NCI-H1417 treated with DMSO at 0.1 percent for 48 hours (cell line): ENCODE measurements around the gene GNGT2.

Experiments
- DNase-seq: peaks from one replicate; lab custom pipeline; 2025; lab: John Stamatoyannopoulos, UW

GNGT2 gene

GRCh38 chr17:49210158-49211029 lies at the start of gene GNGT2, which contains the start of gene ABI3:
TSS of gene GNGT2 (minus strand) at chr17:49210574. CDS start at chr17:49207422, 3,152 bp downstream.
TSS of gene ABI3 (plus strand) at chr17:49210707. CDS start at chr17:49210725, 18 bp downstream.
- no peak for DNase-seq

GRCh38 chr17:49259663-49260010 lies 49.3 kb upstream of the GNGT2 start:
- no peak for DNase-seq

- no peak for DNase-seq
Observed at GRCh38 chr17:49258394-49258793, 48.0 kb upstream of the GNGT2 start.

GRCh38 chr17:49255125-49255524 lies 44.8 kb upstream of the GNGT2 start:
- DNase-seq = no peak

DNA sequence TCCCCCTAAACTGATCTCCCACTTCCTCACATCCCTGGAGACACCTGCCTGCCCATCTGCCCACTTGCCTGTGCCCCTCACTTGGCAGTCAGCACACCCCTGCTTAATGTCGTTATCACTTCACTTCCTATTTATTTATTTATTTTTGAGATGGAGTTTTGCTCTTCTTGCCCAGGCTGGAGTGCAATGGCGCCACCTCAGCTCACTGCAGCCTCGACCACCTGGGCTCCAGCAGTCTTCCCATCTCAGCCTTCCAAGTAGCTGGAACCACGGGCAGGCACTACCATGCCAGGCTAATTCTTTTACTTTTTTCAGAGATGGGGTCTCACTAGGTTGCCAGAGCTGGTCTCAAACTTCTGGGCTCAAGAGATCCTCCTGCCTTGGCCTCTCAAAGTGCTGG lies 43.7 kb upstream of the GNGT2 start:
- no peak for DNase-seq

GRCh38 chr17:49252148-49252695 lies 41.8 kb upstream of the GNGT2 start:
- DNase-seq = no peak

GRCh38 chr17:49249890-49250522 lies 39.6 kb upstream of the GNGT2 start:
- no peak for DNase-seq

DNA sequence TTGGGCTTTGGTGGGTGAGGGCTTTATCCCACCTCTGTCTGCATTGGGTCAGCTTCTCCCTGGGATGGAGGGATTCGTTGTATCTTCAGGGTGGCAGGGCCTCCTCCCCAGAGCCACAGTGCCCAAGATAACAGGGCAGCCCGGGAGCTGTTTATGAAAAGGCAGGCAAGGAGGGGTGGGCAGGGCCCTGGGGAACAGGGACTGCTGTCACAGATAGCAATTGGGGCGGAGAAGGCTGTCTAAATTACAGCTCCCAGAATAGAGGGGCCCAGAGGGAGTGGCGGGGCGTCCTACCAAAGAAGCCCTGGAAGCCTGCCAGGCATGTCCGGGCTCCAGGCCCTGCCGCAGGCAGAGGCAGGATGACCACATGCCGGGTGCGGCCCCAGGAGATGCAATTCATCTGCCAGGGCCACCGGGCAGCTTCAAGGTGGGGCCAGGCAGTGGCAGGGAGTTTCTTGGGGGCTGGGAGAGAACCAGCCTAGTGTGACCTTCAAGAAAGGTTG lies 39.0 kb upstream of the GNGT2 start:
- no peak for DNase-seq

DNA sequence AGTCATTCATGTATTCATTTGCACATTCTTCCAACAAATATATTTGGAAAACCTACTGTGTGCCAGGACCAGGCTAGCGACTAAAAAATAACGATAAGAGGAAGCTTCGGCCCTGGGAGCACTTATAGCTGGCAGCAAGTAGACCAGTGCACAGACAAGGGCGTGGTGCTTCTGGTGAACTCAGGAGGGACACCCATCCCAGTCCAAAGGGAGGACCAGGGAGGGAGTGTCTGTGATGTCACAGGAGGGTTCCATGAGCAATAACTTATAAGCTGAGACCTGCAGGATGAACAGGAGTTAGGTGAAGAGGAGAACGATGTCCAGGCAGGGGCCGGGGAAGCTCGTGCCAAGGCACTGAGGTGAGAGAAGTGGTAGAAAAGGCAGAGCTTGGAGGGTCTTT lies 37.6 kb upstream of the GNGT2 start:
- DNase-seq = no peak

DNA sequence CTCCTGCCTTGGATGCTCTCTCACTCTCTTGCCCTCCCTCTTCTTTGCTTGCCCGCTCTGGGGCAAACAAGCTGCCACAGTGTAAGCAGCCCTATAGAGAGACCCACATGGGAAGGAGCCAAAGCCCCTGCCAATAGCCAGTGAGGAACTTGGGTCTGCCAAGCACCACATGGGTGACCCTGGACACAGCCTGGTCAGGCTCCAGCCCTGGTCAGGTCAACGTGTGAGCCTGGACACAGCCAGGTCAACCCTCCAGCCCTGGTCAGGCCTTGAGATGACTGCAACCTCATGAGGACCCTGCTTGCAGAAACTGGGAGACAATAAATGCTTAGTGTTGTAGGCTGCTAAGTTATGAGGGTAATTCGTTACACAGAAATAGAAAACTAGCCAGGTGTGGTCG lies 34.5 kb upstream of the GNGT2 start:
- DNase-seq = no peak

DNA sequence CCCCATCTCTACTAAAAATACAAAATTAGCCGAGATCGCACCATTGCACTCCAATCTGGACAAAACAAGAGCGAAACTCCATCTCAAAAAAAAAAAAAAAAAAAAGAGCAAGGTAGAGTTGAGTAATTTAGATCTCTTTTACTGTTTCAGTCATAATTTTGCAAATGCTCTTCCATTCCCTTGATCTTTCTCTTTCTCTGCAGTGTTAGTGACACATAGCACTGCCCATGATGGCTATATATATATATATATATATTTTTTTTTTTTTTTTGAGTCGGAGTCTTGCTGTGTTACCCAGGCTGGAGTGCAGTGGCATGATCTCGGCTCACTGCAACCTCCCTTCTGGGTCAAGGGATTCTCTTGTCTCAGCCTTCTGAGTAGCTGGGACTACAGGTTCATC lies 32.4 kb upstream of the GNGT2 start:
- no peak for DNase-seq

- DNase-seq = no peak
Observed at GRCh38 chr17:49241692-49242397, 31.5 kb upstream of the GNGT2 start.

DNA sequence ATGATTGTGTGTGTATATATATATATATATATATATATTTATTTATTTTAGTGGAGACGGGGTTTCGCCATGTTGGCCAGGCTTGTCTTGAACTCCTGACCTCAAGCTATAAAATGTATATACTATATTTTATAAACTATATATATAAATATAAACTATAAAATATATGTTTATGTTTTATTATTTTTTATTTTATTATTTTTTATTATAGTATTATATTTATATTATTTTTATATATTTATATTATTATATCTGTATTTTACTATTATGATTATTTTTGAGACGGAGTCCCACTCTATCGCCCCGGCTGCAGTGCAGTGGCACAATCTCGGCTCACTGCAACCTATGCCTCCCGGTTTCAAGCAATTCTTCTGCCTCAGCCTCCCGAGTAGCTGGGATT lies 30.7 kb upstream of the GNGT2 start:
- DNase-seq = no peak

- no peak for DNase-seq
Observed at GRCh38 chr17:49240619-49241018, 30.2 kb upstream of the GNGT2 start.

DNA sequence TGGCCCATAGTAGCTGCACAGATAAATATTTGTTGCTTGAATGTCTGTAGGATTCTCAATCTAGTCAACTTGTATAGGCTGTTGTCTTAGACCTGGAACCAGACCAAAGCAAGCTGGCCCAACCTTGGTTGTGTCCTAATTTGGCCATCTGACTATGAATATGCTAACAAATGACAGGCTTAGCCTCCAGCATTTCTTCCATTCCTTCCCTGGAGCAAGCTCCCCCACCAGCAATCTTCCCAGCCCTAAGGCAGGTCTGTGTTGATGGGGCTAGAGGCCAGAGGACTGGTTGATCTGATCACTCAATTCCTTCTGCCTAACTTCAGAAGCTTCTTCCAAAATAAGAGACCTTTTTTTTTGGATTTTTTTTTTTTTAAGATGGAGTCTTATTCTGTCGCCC lies 29.6 kb upstream of the GNGT2 start:
- DNase-seq = no peak

DNA sequence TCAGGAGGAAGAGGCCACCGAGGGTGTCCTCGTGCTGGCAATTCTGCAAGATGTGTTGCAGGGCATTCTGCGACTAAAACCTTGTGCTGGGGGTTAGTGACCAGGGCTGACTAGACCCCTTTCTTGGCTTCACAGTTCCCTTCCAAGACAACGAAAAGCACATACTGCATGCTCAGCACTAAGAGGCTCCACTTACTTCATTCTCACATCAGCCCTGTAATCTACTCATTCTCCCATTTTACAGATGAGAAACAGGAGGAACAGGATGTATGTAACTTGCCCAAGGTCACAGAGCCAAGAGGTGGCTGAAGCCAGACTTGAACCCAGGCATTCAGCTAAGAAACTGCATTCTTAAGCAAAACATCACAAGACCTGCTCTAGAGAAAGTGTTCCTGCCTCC lies 25.5 kb upstream of the GNGT2 start:
- no peak for DNase-seq

DNA sequence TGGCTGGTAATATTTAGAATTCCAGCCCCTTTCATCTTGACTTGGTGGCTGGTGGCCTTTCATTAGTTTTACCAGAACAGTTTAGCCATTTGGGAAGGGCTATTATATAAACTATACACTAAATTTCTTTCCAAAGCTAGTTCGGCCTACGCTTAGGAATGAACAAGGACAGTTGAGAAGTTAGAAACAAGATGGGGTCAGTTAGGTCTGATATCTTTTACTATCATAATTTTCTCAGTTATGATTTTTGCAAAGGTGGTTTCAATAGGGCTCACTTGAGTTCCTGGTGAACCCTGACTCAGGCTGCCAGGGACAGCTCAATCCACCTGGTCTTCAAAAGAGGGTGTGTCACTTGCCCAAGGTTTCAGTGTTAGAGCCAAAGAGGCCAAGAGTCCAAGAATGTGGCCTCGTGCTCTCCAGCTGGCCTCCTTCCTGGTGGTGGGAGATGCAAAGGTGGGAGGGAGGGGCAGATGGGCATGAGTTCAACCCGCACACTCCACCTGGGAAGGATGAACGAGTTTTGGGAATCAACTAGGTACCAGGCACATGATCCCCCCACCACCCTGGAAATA lies 24.2 kb upstream of the GNGT2 start:
- no peak for DNase-seq

DNA sequence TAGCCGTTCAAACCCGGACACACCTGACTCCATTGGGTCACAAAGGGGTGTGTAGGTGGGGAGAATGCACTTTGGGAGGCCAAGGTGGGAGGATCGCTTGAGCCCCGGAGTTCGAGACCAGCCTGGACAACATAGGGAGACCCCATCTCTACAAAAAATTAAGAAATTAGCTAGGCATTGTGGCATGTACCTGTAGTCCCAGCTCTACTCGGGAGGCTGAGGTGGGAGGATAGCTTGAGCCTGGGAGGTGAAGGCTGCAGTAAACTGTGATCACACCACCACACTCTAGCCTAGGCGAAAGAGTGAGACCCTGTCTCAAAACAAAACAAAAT lies 21.2 kb upstream of the GNGT2 start:
- no peak for DNase-seq

DNA sequence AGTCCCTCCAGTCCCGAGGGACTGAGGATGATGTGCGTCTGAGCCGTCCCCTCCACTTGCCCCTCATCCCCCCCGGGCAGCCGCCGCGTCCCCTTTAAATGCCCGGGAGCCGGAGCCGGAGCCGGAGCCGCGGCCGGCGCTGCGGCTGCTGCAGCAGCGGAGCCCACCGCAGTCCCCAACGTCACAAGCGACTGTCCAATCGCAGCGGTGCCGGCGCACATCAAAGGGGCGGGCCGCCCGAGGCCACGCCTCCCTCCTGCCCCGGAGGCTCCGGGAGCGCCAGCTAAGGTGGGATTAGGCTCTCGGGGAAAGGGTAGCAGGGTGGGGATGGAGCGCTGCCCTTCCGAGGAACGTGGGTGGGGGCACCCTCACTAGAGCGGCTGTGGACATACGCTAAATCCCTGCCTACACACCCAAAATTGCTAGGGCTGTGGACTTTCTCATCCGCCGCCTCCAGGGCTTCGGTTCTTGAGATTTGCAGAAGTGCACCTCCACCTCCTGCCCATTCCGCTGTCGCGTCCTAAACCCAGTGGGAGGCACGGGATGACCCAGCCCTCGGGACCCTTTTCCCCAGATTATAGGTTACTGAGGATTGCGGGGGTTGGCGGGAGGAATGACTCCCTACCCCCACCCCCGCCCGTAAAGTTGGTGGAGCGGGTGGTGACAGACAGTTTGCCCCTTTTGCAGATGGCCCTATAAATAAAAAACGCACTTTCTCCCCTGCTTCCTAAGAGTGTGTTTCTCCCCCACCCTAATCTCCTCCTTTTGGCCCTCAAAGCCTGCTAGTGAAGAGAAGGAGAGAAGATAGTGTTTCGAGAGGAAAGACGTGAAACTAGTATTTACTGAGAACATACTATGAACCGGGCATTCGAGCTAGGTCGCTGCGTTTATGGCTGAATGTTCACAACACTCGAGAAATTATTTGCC lies 20.5 kb upstream of the GNGT2 start, which contains the start of gene PHOSPHO1:
TSS of gene PHOSPHO1 (minus strand) at position 152 of the 927 bp plus-strand sequence. CDS start 4,096 bp downstream, outside the sequence.
- no peak for DNase-seq

- DNase-seq = no peak
Observed at GRCh38 chr17:49229805-49230600, 19.6 kb upstream of the GNGT2 start.
